ENCODE results near the gene STARD3NL. TPM values are rescaled to one million over a fixed set of nuclear protein-coding genes. Genes with fewer than 3 reads are reported as not detected.

STARD3NL gene
- polyA plus RNA-seq, 1 donor from 2014 or later, result 233 TPM

- H3K79me2 ChIP-seq (replicated peaks; ENCODE audit: insufficient read depth, low read length), result peaks cover 5% of the 10 kb centered on the region
- no peaks in the 10 kb centered on the region for H3K9me2 ChIP-seq (ENCODE audit: insufficient read depth, low read length)
- peaks cover 21% of the 10 kb centered on the region for H3K36me3 ChIP-seq (ENCODE audit: insufficient read depth, low read length)
- no peak overlapping the region for H3K27ac ChIP-seq (ENCODE audit: low read length)
- no peak overlapping the region for H3K9ac ChIP-seq (ENCODE audit: low read length)
- no peak overlapping the region for H3K4me3 ChIP-seq (ENCODE audit: low read length)
- no peaks in the 10 kb centered on the region for H3K9me3 ChIP-seq (ENCODE audit: low read length)
- no peak overlapping the region for H2AFZ ChIP-seq (ENCODE audit: low read depth, low read length)
- H3F3A ChIP-seq (ENCODE audit: insufficient read depth, low read length, poor library complexity, severe bottlenecking), result no peaks in the 10 kb centered on the region
- no peaks in the 10 kb centered on the region for H3K27me3 ChIP-seq (ENCODE audit: insufficient read depth, low read depth, low read length)
- TF ChIP-seq REST (IDR thresholded peaks at IDR 0.05; ENCODE audit: borderline replicate concordance) (no peak), RAD21 (conservative IDR thresholded peaks at IDR 0.05) (peak; percentile 64), POLR2AphosphoS5 (IDR thresholded peaks at IDR 0.05) (no peak), SMC3 (conservative IDR thresholded peaks at IDR 0.05; ENCODE audit: poor library complexity) (peak; percentile 59), TAF1 (IDR thresholded peaks at IDR 0.05; ENCODE audit: low read depth) (no peak), EZH2 (IDR thresholded peaks at IDR 0.05; ENCODE audit: borderline replicate concordance, insufficient read depth, low read length, poor library complexity, severe bottlenecking) (no peak), CTCF (IDR thresholded peaks at IDR 0.05; ENCODE audit: poor library complexity, severe bottlenecking) (peak; percentile 68), MXI1 (conservative IDR thresholded peaks at IDR 0.05; ENCODE audit: poor library complexity, severe bottlenecking) (no peak), EP300 (conservative IDR thresholded peaks at IDR 0.05; ENCODE audit: poor library complexity, severe bottlenecking) (no peak)
- H4K20me1 ChIP-seq (ENCODE audit: insufficient read depth), result no peaks in the 10 kb centered on the region
- H3K4me2 ChIP-seq (ENCODE audit: low read length), result no peak overlapping the region
These were observed 38.0 kb downstream of the STARD3NL start for GRCh38 chr7:38215735-38216670.

- H2AFZ ChIP-seq (ENCODE audit: low read depth, low read length), result no peak overlapping the region
- H3K9me3 ChIP-seq (ENCODE audit: low read length), result no peaks in the 10 kb centered on the region
- H3K36me3 ChIP-seq (ENCODE audit: insufficient read depth, low read length), result peaks cover 23% of the 10 kb centered on the region
- H3K27ac ChIP-seq (ENCODE audit: low read length), result no peak overlapping the region
- H3K27me3 ChIP-seq (ENCODE audit: insufficient read depth, low read depth, low read length), result no peaks in the 10 kb centered on the region
- no peaks in the 10 kb centered on the region for H3K79me2 ChIP-seq (replicated peaks; ENCODE audit: insufficient read depth, low read length)
- no peak overlapping the region for H3K4me2 ChIP-seq (ENCODE audit: low read length)
- no peaks in the 10 kb centered on the region for H4K20me1 ChIP-seq (ENCODE audit: insufficient read depth)
- no peak overlapping the region for H3K9ac ChIP-seq (ENCODE audit: low read length)
- no peaks in the 10 kb centered on the region for H3K9me2 ChIP-seq (ENCODE audit: insufficient read depth, low read length)
- H3K4me3 ChIP-seq (ENCODE audit: low read length), result no peak overlapping the region
- TF ChIP-seq TAF1 (IDR thresholded peaks at IDR 0.05; ENCODE audit: low read depth) (no peak), POLR2AphosphoS5 (IDR thresholded peaks at IDR 0.05) (no peak), EZH2 (IDR thresholded peaks at IDR 0.05; ENCODE audit: borderline replicate concordance, insufficient read depth, low read length, poor library complexity, severe bottlenecking) (no peak), MXI1 (conservative IDR thresholded peaks at IDR 0.05; ENCODE audit: poor library complexity, severe bottlenecking) (no peak), REST (IDR thresholded peaks at IDR 0.05; ENCODE audit: borderline replicate concordance) (no peak), RAD21 (conservative IDR thresholded peaks at IDR 0.05) (no peak), CTCF (IDR thresholded peaks at IDR 0.05; ENCODE audit: poor library complexity, severe bottlenecking) (no peak), SMC3 (conservative IDR thresholded peaks at IDR 0.05; ENCODE audit: poor library complexity) (no peak), EP300 (conservative IDR thresholded peaks at IDR 0.05; ENCODE audit: poor library complexity, severe bottlenecking) (no peak)
- no peaks in the 10 kb centered on the region for H3F3A ChIP-seq (ENCODE audit: insufficient read depth, low read length, poor library complexity, severe bottlenecking)
These were observed 39.6 kb downstream of the STARD3NL start for GRCh38 chr7:38217672-38218071.

All from neural cell (in vitro differentiated cells).